ENCODE results near the gene UBAP2L. TPM values are rescaled to one million over a fixed set of nuclear protein-coding genes. Genes with fewer than 3 reads are reported as not detected.
A peak's percentile ranks its signal among the peaks of the same experiment; 100 is the strongest.

UBAP2L gene
- total and polyA plus RNA-seq, 9 of the 15 experiments (the other 6 are each of a cell fraction or from before 2014, with no cell fraction given), result 75.0 to 245 (median 119) TPM

DNA sequence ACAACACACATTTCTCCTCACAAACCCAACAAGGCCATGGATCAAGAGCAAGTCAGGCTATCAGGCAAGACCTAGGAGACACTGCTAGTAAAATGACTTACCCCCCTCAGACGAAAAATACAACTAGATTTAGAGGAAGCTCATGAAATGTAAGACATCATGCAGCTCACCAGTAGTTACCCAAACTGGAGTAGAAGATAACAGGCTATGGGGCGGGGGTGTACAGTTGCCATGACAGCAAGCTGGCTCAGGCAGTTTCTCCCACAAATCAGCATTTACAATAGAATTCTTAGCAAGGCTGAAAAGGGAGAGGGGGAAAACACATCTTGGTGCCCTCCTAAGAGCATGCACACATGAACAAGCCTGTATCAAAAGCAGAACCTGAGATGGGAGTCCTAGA lies 42.7 kb upstream of the UBAP2L start (continued):
- TF ChIP-seq, protein P1, sequence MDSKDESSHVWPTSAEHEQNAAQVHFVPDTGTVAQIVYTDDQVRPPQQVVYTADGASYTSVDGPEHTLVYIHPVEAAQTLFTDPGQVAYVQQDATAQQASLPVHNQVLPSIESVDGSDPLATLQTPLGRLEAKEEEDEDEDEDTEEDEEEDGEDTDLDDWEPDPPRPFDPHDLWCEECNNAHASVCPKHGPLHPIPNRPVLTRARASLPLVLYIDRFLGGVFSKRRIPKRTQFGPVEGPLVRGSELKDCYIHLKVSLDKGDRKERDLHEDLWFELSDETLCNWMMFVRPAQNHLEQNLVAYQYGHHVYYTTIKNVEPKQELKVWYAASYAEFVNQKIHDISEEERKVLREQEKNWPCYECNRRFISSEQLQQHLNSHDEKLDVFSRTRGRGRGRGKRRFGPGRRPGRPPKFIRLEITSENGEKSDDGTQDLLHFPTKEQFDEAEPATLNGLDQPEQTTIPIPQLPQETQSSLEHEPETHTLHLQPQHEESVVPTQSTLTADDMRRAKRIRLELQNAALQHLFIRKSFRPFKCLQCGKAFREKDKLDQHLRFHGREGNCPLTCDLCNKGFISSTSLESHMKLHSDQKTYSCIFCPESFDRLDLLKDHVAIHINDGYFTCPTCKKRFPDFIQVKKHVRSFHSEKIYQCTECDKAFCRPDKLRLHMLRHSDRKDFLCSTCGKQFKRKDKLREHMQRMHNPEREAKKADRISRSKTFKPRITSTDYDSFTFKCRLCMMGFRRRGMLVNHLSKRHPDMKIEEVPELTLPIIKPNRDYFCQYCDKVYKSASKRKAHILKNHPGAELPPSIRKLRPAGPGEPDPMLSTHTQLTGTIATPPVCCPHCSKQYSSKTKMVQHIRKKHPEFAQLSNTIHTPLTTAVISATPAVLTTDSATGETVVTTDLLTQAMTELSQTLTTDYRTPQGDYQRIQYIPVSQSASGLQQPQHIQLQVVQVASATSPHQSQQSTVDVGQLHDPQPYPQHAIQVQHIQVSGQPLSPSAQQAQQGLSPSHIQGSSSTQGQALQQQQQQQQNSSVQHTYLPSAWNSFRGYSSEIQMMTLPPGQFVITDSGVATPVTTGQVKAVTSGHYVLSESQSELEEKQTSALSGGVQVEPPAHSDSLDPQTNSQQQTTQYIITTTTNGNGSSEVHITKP (IDR thresholded peaks at IDR 0.05; ENCODE audit: partially characterized antibody), result peak; percentile 80
- TF ChIP-seq SMARCA4 (IDR thresholded peaks at IDR 0.05), result 0 out of 2 replicates have a peak, but pooled peaks have one; percentile 6
- TF ChIP-seq ARID1B (IDR thresholded peaks at IDR 0.05), result peak; percentile 50; the same call in 1 of the 2 replicates
- TF ChIP-seq, protein P2, sequence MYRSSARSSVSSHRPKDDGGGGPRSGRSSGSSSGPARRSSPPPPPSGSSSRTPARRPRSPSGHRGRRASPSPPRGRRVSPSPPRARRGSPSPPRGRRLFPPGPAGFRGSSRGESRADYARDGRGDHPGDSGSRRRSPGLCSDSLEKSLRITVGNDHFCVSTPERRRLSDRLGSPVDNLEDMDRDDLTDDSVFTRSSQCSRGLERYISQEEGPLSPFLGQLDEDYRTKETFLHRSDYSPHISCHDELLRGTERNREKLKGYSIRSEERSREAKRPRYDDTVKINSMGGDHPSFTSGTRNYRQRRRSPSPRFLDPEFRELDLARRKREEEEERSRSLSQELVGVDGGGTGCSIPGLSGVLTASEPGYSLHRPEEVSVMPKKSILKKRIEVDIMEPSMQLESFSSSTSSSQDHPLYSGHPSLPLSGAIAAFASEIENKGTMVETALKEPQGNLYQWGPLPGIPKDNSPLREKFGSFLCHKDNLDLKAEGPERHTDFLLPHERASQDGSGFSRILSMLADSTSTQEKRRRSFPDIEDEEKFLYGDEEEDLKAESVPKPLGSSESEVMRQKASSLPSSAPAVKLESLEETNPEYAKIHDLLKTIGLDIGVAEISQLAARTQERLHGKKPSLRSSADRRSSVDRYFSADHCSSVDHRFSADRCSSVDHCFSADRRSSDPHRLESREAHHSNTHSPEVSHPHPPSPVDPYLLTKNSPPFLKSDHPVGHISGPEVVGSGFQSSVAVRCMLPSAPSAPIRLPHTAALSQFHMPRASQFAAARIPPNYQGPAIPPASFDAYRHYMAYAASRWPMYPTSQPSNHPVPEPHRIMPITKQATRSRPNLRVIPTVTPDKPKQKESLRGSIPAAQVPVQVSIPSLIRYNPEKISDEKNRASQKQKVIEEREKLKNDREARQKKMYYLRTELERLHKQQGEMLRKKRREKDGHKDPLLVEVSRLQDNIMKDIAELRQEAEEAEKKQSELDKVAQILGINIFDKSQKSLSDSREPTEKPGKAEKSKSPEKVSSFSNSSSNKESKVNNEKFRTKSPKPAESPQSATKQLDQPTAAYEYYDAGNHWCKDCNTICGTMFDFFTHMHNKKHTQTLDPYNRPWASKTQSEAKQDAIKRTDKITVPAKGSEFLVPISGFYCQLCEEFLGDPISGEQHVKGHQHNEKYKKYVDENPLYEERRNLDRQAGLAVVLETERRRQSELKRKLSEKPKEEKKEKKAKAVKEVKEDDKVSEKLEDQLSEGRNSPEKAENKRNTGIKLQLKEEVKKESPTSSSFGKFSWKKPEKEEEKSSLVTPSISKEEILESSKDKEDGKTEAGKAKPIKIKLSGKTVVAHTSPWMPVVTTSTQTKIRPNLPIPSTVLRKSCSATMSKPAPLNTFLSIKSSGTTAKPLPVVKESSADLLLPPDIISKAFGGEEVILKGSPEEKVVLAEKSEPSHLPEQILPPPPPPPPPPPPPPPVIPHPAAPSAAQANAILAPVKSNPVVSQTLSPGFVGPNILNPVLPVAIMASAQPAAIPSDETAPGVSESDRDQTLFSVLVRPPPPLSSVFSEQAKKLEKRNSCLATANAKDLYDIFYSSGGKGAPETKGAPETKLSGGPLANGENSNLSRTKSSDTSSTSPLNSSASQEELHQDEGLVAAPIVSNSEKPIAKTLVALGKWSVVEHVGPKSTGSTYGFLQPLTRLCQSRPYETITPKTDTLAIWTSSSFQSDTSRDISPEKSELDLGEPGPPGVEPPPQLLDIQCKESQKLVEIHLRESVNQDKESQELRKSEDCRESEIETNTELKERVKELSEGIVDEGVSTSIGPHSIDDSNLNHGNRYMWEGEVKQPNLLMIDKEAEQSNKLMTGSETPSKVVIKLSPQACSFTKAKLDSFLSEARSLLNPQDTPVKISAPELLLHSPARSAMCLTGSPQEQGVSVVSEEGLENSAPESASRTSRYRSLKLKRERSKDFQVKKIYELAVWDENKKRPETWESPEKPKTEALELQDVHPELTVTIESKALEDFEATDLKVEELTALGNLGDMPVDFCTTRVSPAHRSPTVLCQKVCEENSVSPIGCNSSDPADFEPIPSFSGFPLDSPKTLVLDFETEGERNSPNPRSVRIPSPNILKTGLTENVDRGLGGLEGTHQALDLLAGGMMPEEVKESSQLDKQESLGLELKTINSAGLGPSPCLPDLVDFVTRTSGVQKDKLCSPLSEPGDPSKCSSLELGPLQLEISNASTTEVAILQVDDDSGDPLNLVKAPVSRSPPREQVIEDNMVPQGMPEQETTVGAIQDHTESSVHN (IDR thresholded peaks at IDR 0.05; ENCODE audit: borderline replicate concordance in 1 of 2, low read depth in 1 of 2), result no peak
- TF ChIP-seq RFX1 (IDR thresholded peaks at IDR 0.05), result peak; percentile 96
- TF ChIP-seq ETV5 (CRISPR knock-in tag; IDR thresholded peaks at IDR 0.05; ENCODE audit: low read depth), result no peak
- TF ChIP-seq DPF2 (IDR thresholded peaks at IDR 0.05), result peak; percentile 39; the same call in 1 of the 2 replicates
- TF ChIP-seq, protein P3, sequence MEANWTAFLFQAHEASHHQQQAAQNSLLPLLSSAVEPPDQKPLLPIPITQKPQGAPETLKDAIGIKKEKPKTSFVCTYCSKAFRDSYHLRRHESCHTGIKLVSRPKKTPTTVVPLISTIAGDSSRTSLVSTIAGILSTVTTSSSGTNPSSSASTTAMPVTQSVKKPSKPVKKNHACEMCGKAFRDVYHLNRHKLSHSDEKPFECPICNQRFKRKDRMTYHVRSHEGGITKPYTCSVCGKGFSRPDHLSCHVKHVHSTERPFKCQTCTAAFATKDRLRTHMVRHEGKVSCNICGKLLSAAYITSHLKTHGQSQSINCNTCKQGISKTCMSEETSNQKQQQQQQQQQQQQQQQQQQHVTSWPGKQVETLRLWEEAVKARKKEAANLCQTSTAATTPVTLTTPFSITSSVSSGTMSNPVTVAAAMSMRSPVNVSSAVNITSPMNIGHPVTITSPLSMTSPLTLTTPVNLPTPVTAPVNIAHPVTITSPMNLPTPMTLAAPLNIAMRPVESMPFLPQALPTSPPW (CRISPR knock-in tag; IDR thresholded peaks at IDR 0.05), result peak; percentile 50; the same call in 1 of the 2 replicates
- TF ChIP-seq LCOR (CRISPR knock-in tag; IDR thresholded peaks at IDR 0.05), result 0 out of 2 replicates have a peak, but pooled peaks have one; percentile 21
- TF ChIP-seq CREM (IDR thresholded peaks at IDR 0.05; ENCODE audit: low read depth), result 0 out of 2 replicates have a peak, but pooled peaks have one; percentile 20
- TF ChIP-seq HNRNPLL (IDR thresholded peaks at IDR 0.05; ENCODE audit: low read depth, low read length, poor library complexity, severe bottlenecking), result no peak
- peak; percentile 81 for TF ChIP-seq BMI1 (IDR thresholded peaks at IDR 0.05; ENCODE audit: low read length)
